Measurements from ENCODE around the gene ABLIM3.

- TF ChIP-seq CTCF (IDR thresholded peaks at IDR 0.05), result no peak
- TF ChIP-seq POLR2A (IDR thresholded peaks at IDR 0.05), result no peak
Observed at GRCh38 chr5:149301049-149301743, 159.9 kb downstream of the ABLIM3 start.

Data from Peyer's patch (tissue), 4 donors.